K562 (cell line): ENCODE data around the gene KCNN4. TPM values are rescaled to one million over a fixed set of nuclear protein-coding genes. Genes with fewer than 3 reads are reported as not detected.
A peak's percentile ranks its signal among the peaks of the same experiment; 100 is the strongest.
"Not testable (repeated sequence)": the region's sequence is repeated elsewhere in the genome, so short reads cannot be mapped to it uniquely, and the experiment has no call there.

Source experiments
- ATAC-seq: fragments of 200-7000 bp; cut with Tn5 transposase; 3 replicates; pipeline ENCODE4 v1.9.1; 2020; ENCODE audit warnings: moderate library complexity
- BruUV-seq: library from RNA; stranded (reverse); fragments of 400-500 nt; replicated peaks from 2 replicates; lab custom pipeline; 2021; lab: Mats Ljungman, UMichigan
- CTCF ChIA-PET: fragments of 300-600 bp; formaldehyde crosslinking; extraction: SDS; loops from one replicate; lab custom pipeline; 2021; ENCODE audit warnings: low intra/inter-chr PET ratio; lab: Yijun Ruan, JAX
- POLR2A ChIA-PET: fragments of 300-600, 350-650 bp; sonication (Branson Sonifier 250); formaldehyde crosslinking; extraction: SDS; loops from one replicate; lab custom pipeline; 2021; ENCODE audit warnings: antibody characterized with exemption, inconsistent platforms; lab: Yijun Ruan, JAX
- DNase-seq, 4 experiments: peaks; one replicate each; pipeline versions ENCODE4 v3.0.0 to v3.0.0-alpha.2; 2011 to 2018; ENCODE audit warnings: low spot score in 3 of 4, mixed read lengths in 3 of 4; ENCODE audit errors: extremely low read depth in 1 of 4
- FAIRE-seq: peaks from 2 replicates; lab custom pipeline; 2011; peaks lifted over from hg19 to GRCh38; lab: Jason Lieb, UNC
- H2AFZ ChIP-seq: 2 replicates; pipeline ENCODE4 v1.6.0; 2011; ENCODE audit warnings: low read depth, low read length, control low read depth, inconsistent platforms
- H3K27ac ChIP-seq: fragments of 200-600 bp; 3 replicates; pipeline ENCODE4 v1.8.0; 2011; ENCODE audit warnings: low read depth, mild to moderate bottlenecking, control low read depth, inconsistent platforms, low read length, moderate library complexity, mixed read lengths; ENCODE audit errors: extremely low read depth
- H3K27me3 ChIP-seq, 2 experiments: fragments of 300-600 bp in 1 of 2; 2 replicates in 1 of 2; 3 replicates in 1 of 2; pipeline versions ENCODE4 v1.6.0 to v1.8.0; 2011; ENCODE audit warnings: inconsistent platforms in 2 of 2, low read length in 2 of 2, mild to moderate bottlenecking in 1 of 2, mixed read lengths in 1 of 2, moderate library complexity in 1 of 2; ENCODE audit not compliant: control insufficient read depth in 2 of 2, insufficient read depth in 2 of 2
- H3K36me3 ChIP-seq: fragments of 300-600 bp; 3 replicates; pipeline ENCODE4 v1.8.0; 2011; ENCODE audit warnings: mild to moderate bottlenecking, low read length, inconsistent platforms; ENCODE audit not compliant: control insufficient read depth, insufficient read depth
- H3K4me1 ChIP-seq, 2 experiments: fragments of 200-600 bp in 1 of 2; replicated peaks in 1 of 2; 2 replicates in 1 of 2; 3 replicates in 1 of 2; pipeline versions ENCODE4 v1.5.1 to v1.8.0; 2011; ENCODE audit warnings: inconsistent platforms in 2 of 2, low read length in 2 of 2, mild to moderate bottlenecking in 1 of 2, mixed read lengths in 1 of 2, moderate library complexity in 1 of 2; ENCODE audit not compliant: control insufficient read depth in 2 of 2, insufficient read depth in 2 of 2
- H3K4me2 ChIP-seq: 2 replicates; pipeline ENCODE4 v1.6.1; 2011; ENCODE audit warnings: low read length, control low read depth, inconsistent platforms, mixed read lengths; ENCODE audit not compliant: insufficient read depth
- H3K4me3 ChIP-seq: fragments of 200-600 bp; sonication (generic), shearing (Covaris generic); 2 replicates; pipeline ENCODE4 v1.5.1; 2016; ENCODE audit warnings: control low read depth, inconsistent platforms
- H3K79me2 ChIP-seq: fragments of 200-600 bp; 3 replicates; pipeline ENCODE4 v1.8.0; 2011; ENCODE audit warnings: low read length, inconsistent platforms; ENCODE audit not compliant: control insufficient read depth, insufficient read depth
- H3K9ac ChIP-seq, 2 experiments: 2 replicates each; pipeline versions ENCODE4 v1.6.0 to v1.6.1; 2011; ENCODE audit warnings: low read depth in 2 of 2, low read length in 2 of 2, control low read depth in 1 of 2, inconsistent platforms in 1 of 2, mild to moderate bottlenecking in 1 of 2, mixed read lengths in 1 of 2; ENCODE audit not compliant: insufficient read depth in 1 of 2
- H3K9me1 ChIP-seq: one replicate; pipeline ENCODE4 v1.6.0; 2011; ENCODE audit warnings: inconsistent platforms, mild to moderate bottlenecking, low read length, moderate library complexity; ENCODE audit not compliant: control insufficient read depth, insufficient read depth
- H3K9me3 ChIP-seq: replicated peaks from 2 replicates; pipeline ENCODE4 v1.5.1; 2011; ENCODE audit warnings: low read depth, low read length, inconsistent platforms; ENCODE audit not compliant: control insufficient read depth, insufficient read depth
- H4K20me1 ChIP-seq: replicated peaks from 2 replicates; pipeline ENCODE4 v1.6.1; 2011; ENCODE audit warnings: low read length, inconsistent platforms, mixed read lengths; ENCODE audit not compliant: control insufficient read depth, insufficient read depth
- ATF3 ChIP-seq, 2 experiments: fragments of 450-650 bp in 1 of 2; sonication (generic) in 1 of 2; formaldehyde crosslinking in 1 of 2; IDR thresholded peaks in 1 of 2; conservative IDR thresholded peaks in 1 of 2; 2 replicates each; pipeline versions ENCODE4 v1.6.1 to v1.8.1; 2016 to 2023; ENCODE audit warnings: mild to moderate bottlenecking in 2 of 2, moderate library complexity in 2 of 2, inconsistent platforms in 1 of 2, missing genetic modification reagents in 1 of 2
- CEBPB ChIP-seq: fragments of 450-650 bp; IDR thresholded peaks from 2 replicates; pipeline ENCODE4 v1.6.1; 2016; ENCODE audit warnings: missing genetic modification characterization, missing compliant biosample characterization
- CEBPG ChIP-seq, 3 experiments: fragments of 200-800 bp in 1 of 3; sonication (Bioruptor generic) in 1 of 3; sonication (generic) in 1 of 3; formaldehyde crosslinking in 1 of 3; IDR thresholded peaks in 2 of 3; conservative IDR thresholded peaks in 1 of 3; 2 replicates each; pipeline versions ENCODE4 v1.6.1 to v1.8.0; 2016 to 2022; ENCODE audit warnings: missing compliant biosample characterization in 2 of 3, missing genetic modification characterization in 2 of 3, mild to moderate bottlenecking in 1 of 3, missing genetic modification reagents in 1 of 3
- TRIM24 ChIP-seq, 2 experiments: fragments of 450-650 bp; IDR thresholded peaks; 2 replicates each; pipeline ENCODE4 v1.6.1; 2016
- WGBS: fragments of 100-300 bp; shearing (Covaris generic); methylation state at CpG from one replicate; pipeline ENCODE4 v1.1.6; 2016; ENCODE audit warnings: low coverage, mixed read lengths; ENCODE audit not compliant: insufficient coverage; ENCODE audit errors: missing lambda C conversion rate; 5-methylcytosine and 5-hydroxymethylcytosine counted together
- in situ Hi-C: fragments of 300-500 bp; cut with MboI; formaldehyde crosslinking; loops from 4 replicates; pipeline ENCODE4 v1.15.0; 2018; ENCODE audit warnings: inconsistent platforms, mixed read lengths
- intact Hi-C: fragments of 100-400 bp; cut with micrococcal nuclease; formaldehyde crosslinking; loops from 2 replicates; pipeline ENCODE4 v1.14.2; 2022
- polyA plus RNA-seq, 8 experiments: library from polyadenylated mRNA; depleted of rRNA in 4 of 8; stranded (reverse) in 5 of 8; unstranded in 3 of 8; fragments of >200 nt; fragmentation: Nextera tagmentation in 2 of 8; fragmentation: Illumina TruSeq in 1 of 8; extraction: Ambion mirVana in 2 of 8; extraction: Trizol in 1 of 8; gene quantifications; 2 replicates each; pipeline versions ENCODE4 v1.2.1 to v1.2.3, GENCODE V29; 2011 to 2014; ENCODE audit warnings: inconsistent platforms in 1 of 8, missing spikeins in 1 of 8
- total RNA-seq, 7 experiments: library from RNA; depleted of rRNA in 6 of 7; stranded (reverse); fragments of >200 nt in 6 of 7; fragmentation: Illumina TruSeq in 2 of 7; extraction: Trizol in 2 of 7; gene quantifications; 2 replicates each; pipeline versions ENCODE4 v1.2.1 to v1.2.3, GENCODE V29; 2011 to 2021; ENCODE audit warnings: low replicate concordance in 1 of 7

Gene KCNN4
- total and polyA plus RNA-seq, 9 of the 15 experiments (the other 6 are each of a cell fraction or from before 2014, with no cell fraction given): 0.53 to 37.7 (median 25.9) TPM

GRCh38 chr19:43817454-43817853 is 36.7 kb upstream of the KCNN4 start:
- BruUV-seq; H3K79me2 ChIP-seq; H3K9ac ChIP-seq; H2AFZ ChIP-seq; H3K4me2 ChIP-seq; H3K9me1 ChIP-seq; in situ Hi-C loops; H3K36me3 ChIP-seq; H3K27ac ChIP-seq; H3K4me1 ChIP-seq; H4K20me1 ChIP-seq; CTCF ChIA-PET; H3K4me3 ChIP-seq; H3K9me3 ChIP-seq; FAIRE-seq; intact Hi-C loops; ATAC-seq; DNase-seq; TF ChIP-seq CEBPG (CRISPR knock-in tag; IDR thresholded peaks at IDR 0.05); ATF3 (CRISPR knock-in tag; conservative IDR thresholded peaks at IDR 0.05): not testable (repeated sequence)
- POLR2A ChIA-PET: interaction anchor here (0.7 kb wide), 1 partner anchor 16 kb away, joined by 3 read pairs; no protein-coding TSS in a partner anchor
- H3K27me3 ChIP-seq: peaks cover 11 to 14% of the 10 kb centered on the region in 2 experiments
- WGBS: 22% methylated on average over 1 of the region's 1 CpG
- TF ChIP-seq CEBPB (tag) (0 out of 2 replicates have a peak, but pooled peaks have one; percentile 33), CEBPG (tag; conservative IDR thresholded peaks at IDR 0.05 in 1 of 2, IDR thresholded peaks at IDR 0.05 in 1 of 2) (peak; percentile 55 to 58), TRIM24 (IDR thresholded peaks at IDR 0.05) (0 out of 4 replicates have a peak, but pooled peaks of 1 of the 2 experiments have one; percentile 36), ATF3 (IDR thresholded peaks at IDR 0.05) (peak; percentile 73)
